Stimulated activated CD8-positive, alpha-beta memory T cell treated with anti-CD3 and anti-CD28 coated beads, Interleukin-4, amount 100 ng/mL, for 4 hours (primary cell): ENCODE data around the gene LRRC23.

Source experiments
- DNase-seq, 2 donors: peaks; one replicate each; pipeline ENCODE4 v3.0.0-alpha.2; 2020; ENCODE audit warnings: low read depth in 2 of 2, low spot score in 1 of 2

LRRC23 gene

DNA sequence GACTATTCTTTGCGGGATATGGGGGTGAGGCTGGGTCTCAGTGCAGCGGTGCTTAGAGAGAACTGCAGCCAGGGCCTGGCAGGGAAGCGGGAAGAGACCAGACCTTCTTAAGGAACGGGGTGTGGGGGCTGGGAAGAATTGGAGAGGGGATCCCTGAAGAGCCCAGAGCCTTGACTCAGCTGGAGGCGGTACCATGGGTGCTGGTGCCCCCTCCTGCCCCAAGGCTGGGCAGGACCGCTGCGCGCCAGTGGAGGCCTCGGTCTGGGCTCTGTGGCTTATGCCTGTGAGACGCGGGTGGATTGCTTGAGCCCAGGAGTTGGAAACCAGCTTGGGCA is 37.7 kb downstream of the LRRC23 start:
- no peak for DNase-seq

DNA sequence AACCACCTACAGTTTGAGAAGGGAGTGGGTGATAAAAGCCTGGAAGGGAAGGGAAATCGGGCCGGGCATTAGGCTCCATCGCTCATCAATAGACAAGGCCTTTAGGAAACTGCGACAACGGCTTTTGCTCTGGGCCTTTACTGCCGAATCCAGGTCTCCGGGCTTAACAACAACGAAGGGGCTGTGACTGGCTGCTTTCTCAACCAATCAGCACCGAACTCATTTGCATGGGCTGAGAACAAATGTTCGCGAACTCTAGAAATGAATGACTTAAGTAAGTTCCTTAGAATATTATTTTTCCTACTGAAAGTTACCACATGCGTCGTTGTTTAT is 38.7 kb downstream of the LRRC23 start:
- no peak for DNase-seq

DNA sequence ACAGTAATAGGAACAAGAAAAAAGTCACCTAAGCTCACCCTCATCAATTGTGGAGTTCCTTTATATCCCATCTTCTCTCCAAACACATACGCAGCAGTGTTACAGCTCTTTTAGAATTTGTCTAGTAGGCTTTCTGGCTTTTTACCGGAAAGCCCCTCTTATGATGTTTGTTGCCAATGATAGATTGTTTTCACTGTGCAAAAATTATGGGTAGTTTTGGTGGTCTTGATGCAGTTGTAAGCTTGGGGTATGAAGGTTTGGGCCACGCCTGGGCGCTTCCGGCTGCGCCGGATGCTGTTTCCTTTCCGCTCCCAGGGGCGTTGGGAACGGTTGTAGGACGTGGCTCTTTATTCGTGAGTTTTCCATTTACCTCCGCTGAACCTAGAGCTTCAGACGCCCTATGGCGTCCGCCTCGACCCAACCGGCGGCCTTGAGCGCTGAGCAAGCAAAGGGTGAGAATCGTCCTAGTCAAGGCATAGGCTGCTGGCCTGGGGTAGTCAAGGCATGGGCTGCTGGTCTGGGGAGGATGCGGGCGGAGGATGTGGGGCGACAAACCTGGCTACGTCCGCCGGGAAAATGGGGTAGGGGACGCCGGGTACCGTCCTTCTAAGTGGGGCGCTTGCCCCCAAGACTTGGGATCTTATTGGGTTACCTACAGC is 39.2 kb downstream of the LRRC23 start, which contains the start of the genes C12orf57 and RNU7-1:
TSS of gene C12orf57 (plus strand) at position 301 of the 659 bp plus-strand sequence. CDS start at position 401, 100 bp downstream.
TSS of gene RNU7-1 (plus strand) at position 95 of the 659 bp plus-strand sequence.
- DNase-seq, result no peak

DNA sequence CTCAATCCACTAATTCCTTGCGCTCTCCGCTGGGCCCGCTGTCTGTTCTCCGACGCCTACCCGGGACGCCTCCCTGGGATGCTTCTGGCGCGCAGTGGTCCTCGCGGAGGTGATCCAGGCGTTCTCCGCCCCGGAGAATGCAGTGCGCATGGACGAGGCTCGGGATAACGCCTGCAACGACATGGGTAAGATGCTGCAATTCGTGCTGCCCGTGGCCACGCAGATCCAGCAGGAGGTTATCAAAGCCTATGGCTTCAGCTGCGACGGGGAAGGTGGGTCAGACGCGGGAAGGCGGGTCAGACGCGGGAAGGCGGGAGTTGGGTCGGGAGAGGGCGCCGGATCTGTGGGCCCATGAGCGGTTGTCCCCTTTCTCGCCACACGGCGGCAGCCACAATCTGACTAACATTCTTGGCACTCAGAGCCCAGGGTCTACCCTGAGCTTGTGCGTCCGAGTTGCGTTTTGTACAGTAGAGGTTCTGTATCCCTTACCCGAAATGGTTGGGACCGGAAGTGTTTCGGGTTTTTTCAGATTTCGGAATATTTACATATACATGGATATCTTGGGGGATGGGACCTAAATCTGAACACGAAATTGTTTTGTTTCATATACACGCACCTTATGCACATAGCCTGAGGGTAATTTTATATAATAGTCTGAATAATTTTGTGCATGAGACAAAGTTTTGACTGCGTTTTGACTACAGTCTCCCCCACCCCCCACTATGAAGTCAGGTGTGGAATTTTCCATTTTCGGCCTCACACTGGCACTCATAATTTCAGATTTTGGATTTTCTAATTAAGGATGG is 40.0 kb downstream of the LRRC23 start:
- peak; percentile 66 to 74 for DNase-seq

DNA sequence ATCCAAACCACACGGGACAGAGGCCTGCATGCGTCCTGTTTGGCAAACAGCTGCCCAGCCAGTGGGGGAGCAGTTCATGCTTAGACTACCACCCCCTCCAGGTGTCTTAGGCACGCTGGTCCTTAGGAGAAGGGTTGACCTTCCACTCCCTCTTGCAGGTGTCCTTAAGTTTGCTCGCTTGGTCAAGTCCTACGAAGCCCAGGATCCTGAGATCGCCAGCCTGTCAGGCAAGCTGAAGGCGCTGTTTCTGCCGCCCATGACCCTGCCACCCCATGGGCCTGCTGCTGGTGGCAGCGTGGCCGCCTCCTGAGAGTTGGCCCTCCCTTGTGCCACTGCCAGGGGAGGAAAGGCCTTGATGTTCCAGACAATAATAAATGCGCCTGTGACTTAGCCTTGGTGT is 41.0 kb downstream of the LRRC23 start:
- DNase-seq, result no peak

DNA sequence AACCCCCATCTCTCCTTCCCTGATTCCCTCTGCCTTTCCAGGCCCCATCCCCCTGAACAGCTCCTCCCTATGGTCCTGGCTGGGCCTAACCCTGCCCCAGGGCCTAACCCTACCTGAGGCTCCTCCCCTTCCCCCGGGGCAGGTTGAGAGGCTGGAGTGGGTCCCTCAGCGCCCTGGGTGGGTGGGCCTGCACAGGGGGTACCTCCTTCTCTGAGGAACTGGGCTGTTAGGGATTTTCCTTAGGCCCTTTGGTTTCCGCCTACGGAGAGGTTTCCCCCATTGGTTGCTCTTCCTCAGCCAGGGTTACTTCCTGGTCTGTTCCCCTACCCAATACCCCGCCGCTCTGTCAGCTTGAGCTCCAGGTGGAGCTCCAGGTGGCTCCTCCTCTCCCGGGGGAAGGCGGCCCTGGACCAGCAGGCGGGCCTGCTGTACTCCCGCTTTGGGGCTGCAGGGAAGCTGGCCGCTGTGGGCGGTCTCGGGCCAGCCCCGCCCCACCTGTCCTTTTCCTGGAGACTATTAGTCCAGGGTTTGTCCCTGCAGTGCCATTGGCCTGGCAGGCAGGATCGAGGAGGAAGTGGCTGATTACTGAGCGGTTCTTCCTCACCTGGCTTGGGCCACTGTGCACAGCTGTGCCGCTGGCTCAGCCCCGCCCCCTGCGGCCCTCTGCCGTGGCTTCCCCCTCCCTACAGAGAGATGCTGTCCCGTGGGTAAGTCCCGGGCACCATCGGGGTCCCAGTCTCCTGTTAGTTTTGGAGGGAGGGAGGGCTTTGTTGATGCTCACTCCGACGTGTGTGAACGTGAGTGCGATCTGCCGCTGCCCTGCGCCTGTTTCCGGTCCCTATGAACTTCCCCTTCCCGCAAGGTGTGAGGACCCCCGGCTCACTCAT is 41.7 kb downstream of the LRRC23 start:
- DNase-seq, result no peak

DNA sequence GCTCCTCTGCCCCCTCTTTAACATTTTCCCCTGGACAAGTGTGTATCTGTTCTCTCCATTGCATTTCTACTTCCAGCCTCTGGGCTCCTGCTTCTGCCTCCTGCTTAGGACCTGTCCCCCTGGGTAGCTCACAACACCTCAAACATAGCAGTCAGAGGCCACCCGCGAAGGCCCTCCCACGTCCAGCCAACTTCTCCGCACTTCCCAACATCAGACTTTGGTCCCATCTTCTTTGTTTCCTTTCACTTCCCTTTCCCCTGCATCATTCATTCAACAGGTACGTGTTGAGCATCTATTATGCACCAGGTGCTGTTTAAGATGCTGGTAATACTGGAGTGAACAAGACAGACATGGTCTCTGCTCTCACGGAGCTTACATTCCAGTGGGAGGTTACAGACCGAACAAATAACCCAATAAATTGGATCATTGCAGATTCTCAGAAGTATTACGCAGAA is 42.3 kb downstream of the LRRC23 start:
- DNase-seq, result no peak

DNA sequence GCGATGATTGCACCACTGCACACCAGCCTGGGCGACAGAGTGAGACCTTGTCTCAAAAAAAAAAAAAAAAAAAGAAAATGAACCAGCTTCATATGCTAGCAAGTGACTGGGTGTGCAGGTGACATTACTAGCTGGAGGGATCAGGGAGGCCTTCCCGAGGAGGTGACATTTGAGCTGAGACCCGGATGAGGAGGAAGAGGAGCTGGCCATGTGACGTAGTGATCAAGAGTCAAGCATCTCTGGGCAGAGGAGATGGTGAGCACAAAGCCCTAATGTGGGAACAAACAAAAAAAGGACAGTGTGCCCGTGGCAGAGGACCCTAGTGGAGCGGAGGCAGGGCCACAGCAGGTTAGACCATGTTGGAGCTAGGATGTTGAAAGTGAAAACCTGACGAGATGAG is 43.0 kb downstream of the LRRC23 start:
- DNase-seq, result no peak

DNA sequence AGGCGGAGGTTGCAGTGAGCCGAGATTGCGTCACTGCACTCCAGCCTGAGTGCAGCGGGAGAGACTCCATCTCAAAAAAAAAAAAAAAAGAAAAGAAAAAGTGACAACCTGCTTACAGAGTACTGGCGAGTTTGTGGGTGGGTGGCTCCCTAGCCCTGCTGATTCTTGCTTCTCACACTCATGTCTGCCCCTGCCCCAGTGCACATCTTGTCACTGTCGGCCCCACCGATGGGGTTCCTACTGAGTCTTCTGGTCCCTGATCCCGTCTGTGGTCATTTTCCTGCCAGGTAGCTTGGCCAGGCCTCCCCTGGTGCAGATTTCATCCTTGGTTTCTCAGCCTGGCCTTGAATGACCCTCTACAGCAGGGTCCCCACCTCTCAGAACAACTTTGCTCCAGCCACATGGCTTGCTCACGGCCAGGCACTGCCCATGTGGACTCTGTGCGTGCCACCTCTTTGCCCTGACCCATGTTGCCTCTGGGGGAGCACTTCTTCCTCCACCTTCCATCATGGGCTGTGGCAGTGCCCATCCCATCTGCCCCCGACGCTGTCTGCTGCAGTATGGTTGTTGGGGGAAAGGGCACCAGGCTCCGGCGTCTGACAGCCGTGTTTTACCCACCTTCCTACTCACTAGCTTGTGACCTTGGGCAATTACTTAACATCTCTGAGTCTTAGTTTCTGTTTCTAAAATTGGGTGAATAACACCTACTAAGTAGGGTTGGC is 44.4 kb downstream of the LRRC23 start:
- DNase-seq, result no peak

DNA sequence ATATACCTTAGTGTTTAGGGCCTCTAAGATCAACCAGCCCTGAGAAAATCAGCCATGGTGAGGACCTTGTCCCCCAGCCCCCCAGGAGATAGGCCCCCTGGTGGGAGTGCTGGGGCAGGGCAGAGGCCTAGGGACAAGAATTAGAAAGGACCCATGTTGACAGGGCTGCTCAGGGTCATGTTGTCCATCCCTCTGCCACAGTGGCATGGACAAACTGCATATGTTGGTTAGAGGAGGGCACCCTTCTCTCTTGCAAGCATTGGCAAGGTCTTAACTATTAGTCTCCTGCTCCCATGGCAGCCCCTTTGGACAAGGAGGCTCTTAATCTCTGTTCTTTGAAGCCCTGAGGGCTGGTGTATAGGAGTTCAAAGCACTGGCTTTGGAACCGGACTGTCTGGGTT is 45.8 kb downstream of the LRRC23 start:
- DNase-seq, result no peak

DNA sequence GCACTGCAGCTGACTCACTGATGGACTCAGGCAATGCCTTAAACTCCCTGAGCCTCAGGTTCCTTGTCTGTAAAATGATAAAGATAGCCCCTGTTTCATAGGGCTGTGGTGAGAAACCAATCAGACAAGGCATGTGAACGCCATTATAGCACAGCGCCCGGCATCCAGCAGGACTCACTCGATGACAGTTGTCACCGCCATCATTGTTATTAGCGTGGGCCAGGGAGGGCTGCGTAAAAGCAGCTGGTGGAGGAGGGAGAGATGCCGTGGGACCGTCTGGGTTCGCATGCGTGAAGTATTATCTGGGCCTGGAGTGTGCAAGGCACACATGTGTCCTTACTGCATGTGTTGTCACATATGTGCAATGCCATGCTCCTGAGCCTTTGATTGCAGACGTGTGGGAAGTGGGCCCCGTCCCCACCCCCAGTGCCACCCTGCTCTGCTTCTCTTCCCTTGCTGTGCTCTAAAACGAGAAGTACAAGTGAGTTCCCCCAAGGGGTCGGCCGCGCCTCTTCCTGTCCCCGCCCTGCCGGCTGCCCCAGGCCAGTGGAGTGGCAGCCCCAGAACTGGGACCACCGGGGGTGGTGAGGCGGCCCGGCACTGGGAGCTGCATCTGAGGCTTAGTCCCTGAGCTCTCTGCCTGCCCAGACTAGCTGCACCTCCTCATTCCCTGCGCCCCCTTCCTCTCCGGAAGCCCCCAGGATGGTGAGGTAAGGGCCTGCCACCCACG is 46.4 kb downstream of the LRRC23 start, which contains the start of gene PTPN6:
TSS of gene PTPN6 (plus strand) at position 546 of the 730 bp plus-strand sequence. CDS start at position 703, 157 bp downstream.
- DNase-seq, result peak in 1 of 2 donors; percentile 67

DNA sequence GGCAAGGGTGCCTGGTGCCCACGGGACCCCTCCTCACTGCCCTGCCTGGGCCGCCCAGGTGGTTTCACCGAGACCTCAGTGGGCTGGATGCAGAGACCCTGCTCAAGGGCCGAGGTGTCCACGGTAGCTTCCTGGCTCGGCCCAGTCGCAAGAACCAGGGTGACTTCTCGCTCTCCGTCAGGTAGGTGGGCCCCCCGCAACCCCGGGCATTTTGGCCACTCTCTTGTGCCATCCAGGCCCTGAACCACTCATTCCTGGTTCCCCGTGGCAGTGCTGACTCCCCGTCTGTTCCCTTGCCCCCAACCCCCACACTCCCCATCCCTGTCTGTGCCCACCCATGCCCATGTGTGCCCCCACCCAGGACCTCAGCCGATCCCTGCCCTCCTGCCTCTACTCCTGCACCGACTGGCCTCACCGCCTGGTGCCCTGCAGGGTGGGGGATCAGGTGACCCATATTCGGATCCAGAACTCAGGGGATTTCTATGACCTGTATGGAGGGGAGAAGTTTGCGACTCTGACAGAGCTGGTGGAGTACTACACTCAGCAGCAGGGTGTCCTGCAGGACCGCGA is 47.0 kb downstream of the LRRC23 start:
- DNase-seq, result no peak

DNA sequence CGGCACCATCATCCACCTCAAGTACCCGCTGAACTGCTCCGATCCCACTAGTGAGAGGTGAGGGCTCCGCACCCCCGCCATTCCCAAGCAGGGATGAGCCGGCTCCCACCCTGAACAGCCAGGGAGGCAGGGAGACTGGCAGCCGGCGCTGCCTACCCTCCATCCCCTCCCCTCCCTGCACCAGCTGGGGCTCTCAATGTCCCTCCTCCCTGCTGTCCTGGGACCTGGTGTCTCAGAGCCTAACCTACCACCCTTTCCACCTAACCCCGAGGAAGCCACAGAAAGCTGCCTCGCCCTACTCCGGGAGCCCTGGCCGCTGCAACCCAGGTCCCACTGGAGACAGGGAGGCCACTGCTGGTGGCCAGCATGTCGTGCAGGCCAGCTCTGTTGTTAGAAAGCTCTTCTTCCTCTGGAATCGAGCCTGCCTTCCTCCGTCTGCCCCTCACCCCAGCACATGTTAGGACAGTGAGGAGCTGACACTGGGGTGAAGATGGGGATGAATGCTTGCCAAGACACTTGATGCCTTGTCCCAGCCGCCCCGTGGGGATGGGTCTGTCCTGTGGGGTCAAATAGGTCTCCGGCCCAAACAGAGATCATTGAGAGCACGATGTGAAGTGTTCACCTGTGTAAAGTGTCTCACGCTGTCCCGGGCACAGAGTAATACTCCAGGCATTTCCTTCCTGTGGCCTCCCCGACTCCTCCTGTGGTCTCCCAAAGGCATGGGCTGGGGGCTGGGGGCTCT is 47.7 kb downstream of the LRRC23 start:
- no peak for DNase-seq

DNA sequence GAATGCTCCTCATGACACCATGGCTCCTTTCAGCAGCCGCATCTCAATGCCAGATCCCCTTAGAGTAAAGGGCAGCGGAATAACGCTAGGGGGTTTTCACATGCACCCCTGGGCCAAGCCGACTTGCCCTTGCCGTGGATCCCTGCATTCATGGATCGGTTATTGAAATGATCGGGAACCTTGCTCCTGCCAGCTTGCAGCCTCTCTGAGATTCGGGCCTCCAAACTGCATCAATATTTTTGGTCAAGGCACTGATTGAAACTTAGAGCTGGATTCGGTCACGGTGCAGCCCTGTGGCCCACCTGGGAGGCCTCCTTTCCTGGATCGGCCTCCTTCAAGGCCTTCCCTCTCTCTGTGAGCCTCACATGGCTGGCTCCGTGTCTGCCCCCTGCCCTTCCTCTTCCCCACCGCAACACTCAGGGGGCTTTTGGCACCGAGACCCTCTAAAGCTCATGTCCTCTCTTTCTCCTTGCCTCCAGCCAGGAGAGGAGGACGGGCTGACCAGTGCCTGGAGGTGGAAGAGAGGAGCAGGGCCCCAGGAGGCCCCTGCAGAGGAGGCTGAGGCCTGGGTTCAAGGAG is 48.3 kb downstream of the LRRC23 start:
- DNase-seq, result no peak

DNA sequence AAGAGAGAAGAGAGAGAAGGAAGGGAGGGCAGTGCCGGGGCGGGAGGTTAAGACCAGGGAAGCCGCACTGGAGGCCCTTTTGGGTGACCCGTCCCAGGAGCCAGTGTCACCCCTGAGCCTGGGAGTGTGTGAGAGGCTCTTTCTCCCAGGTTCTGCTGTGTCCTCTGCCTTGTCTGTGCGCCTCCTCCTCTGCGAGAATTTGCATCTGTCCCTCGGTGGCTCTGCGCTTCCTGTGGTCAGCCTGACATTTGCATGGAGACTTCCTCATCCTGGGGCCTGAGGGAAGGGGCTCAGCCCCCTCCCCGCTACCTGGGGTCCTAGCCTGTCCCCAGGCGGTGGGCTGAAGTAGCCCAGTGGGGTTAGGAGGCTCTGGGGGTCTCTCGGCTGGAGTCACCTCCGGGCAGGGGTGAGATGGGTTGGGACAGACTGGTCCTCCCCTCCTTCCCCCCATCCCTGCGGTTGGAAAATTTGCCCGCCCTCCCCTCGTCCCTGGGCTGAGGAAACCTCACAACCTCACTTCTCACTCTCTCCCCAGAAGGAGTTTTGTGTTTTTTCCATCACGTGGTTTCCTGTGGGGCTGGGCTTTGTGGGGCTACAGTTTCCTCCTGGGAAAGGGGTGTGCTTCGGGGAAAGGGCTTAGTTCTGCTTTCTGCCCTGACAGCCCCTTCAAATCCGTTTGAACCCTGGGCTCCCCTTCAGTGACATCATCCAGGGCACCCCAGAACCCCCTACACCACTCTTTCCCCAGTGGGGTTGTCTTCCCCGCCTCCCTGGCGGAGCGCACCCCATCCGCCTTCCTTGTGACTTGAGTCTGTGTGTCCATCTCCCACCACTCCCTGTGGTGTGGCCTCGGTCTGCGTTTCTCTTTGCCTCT is 49.1 kb downstream of the LRRC23 start:
- DNase-seq, result peak; percentile 79 to 84

DNA sequence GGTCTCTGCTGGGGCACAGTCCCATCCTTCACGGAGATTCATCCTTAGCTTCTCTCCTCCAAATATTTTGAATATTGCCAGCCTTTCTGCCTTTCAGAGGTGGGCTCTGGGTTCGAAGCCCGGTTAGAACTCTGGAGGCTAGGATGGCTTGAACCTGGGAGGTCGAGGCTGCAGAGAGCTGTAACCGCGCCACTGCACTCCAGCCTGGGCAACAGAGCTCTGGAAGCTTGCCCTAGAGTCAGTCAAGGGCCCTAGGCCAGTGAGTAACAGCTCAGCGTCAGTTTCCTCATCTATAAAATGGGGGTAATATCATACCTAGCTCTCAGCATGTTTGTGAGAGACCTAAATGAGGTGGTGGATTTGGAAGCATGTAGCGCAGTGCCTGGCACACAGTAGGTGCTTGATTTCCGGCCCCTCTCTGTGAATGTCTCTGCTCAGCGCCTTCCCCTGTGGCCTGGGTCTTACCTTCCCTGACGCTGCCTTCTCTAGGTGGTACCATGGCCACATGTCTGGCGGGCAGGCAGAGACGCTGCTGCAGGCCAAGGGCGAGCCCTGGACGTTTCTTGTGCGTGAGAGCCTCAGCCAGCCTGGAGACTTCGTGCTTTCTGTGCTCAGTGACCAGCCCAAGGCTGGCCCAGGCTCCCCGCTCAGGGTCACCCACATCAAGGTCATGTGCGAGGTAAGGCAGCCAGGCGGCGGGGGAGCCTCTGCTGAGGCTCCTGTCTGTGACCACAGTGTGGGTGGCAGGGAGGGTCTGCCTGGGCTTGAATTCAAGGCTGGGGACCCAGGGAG is 49.9 kb downstream of the LRRC23 start:
- DNase-seq, result no peak
